GM10847 (cell line): ENCODE results near the gene P2RY14.

Experiments used
- POLR2A ChIP-seq: IDR thresholded peaks from 2 replicates; pipeline ENCODE4 v1.6.1; 2011; ENCODE audit not compliant: insufficient read length; ENCODE audit errors: extremely low read depth

The P2RY14 gene

GRCh38 chr3:151236736-151237135 is 41.6 kb downstream of the P2RY14 start:
- TF ChIP-seq POLR2A, result no peak

- TF ChIP-seq POLR2A, result no peak
These were observed 42.0 kb downstream of the P2RY14 start for GRCh38 chr3:151236316-151236715.

GRCh38 chr3:151234825-151235224 is 43.5 kb downstream of the P2RY14 start:
- no peak for TF ChIP-seq POLR2A

GRCh38 chr3:151232991-151233390 is 45.4 kb downstream of the P2RY14 start:
- TF ChIP-seq POLR2A, result no peak

- TF ChIP-seq POLR2A, result no peak
These were observed 47.7 kb downstream of the P2RY14 start for GRCh38 chr3:151230646-151231045.

GRCh38 chr3:151228666-151229040 is 49.7 kb downstream of the P2RY14 start:
- TF ChIP-seq POLR2A, result no peak

GRCh38 chr3:151227807-151228665 is 50.3 kb downstream of the P2RY14 start:
- TF ChIP-seq POLR2A, result no peak

GRCh38 chr3:151227266-151227806 is 51.0 kb downstream of the P2RY14 start:
- no peak for TF ChIP-seq POLR2A

- TF ChIP-seq POLR2A, result no peak
These were observed 51.5 kb downstream of the P2RY14 start for GRCh38 chr3:151226825-151227224.

- no peak for TF ChIP-seq POLR2A
These were observed 52.2 kb downstream of the P2RY14 start for GRCh38 chr3:151226088-151226563.

GRCh38 chr3:151225040-151225975 is 53.0 kb downstream of the P2RY14 start:
- no peak for TF ChIP-seq POLR2A

- no peak for TF ChIP-seq POLR2A
These were observed 54.0 kb downstream of the P2RY14 start for GRCh38 chr3:151224268-151224866.

GRCh38 chr3:151219056-151219455 is 59.3 kb downstream of the P2RY14 start:
- TF ChIP-seq POLR2A, result no peak

- TF ChIP-seq POLR2A, result no peak
These were observed 60.2 kb downstream of the P2RY14 start for GRCh38 chr3:151218136-151218535.
